ELR (cell line): ENCODE data around the gene OR2M4.
"Not testable (repeated sequence)": the region's sequence is repeated elsewhere in the genome, so short reads cannot be mapped to it uniquely, and the experiment has no call there.

Experiments used
- DNase-seq: peaks from one replicate; pipeline ENCODE4 v3.0.0-alpha.2; 2015; ENCODE audit warnings: low read depth

OR2M4 gene, protein sequence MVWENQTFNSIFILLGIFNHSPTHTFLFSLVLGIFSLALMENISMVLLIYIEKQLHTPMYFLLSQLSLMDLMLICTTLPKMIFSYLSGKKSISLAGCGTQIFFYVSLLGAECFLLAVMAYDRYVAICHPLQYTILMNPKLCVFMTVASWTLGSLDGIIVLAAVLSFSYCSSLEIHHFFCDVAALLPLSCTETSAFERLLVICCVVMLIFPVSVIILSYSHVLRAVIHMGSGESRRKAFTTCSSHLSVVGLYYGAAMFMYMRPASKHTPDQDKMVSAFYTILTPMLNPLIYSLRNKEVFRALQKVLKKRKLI

GRCh38 chr1:248231117-248231516 is at the start of gene OR2M4:
TSS of gene OR2M4 (plus strand) at chr1:248231417. CDS start at chr1:248238929, 7,512 bp downstream.
- no peak for DNase-seq

DNA sequence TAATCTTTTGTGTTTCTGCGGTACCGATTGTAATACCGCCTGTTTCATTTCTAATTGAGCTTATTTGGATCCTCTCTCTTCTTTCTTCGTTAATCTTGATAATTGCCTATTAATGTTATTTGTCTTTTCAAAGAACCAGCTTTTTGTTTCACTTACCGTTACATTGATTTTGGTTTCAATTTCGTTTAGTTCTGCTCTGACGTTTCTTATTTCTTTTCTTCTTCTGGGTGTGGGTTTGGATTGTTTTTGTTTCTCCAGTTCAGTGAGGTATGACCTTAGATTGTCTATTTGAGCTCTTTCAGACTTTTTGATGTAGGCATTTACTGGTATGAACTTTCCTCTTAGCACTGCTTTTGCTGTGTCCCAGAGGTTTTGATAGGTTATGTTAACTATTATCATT is 47.2 kb upstream of the OR2M4 start:
- DNase-seq, result no peak

GRCh38 chr1:248187363-248187762 is 43.9 kb upstream of the OR2M4 start:
- DNase-seq, result no peak

GRCh38 chr1:248189026-248189425 is 42.2 kb upstream of the OR2M4 start:
- no peak for DNase-seq

DNA sequence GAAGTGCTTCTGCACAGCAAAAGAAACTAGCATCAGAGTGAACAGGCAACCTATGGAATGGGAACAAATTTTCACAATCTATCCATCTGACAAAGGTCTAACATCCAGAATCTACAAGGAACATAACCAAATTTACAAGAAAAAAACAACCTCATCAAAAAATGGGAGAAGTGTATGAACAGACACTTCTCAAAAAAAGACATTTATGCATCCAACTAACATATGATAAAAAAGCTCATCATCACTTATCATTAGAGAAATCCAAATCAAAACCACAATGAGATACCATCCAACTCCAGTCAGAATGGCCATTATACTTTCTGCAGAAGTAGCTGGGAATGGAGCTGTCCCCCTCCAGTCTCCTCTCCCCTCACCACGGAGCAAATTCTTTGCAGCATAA is 37.1 kb upstream of the OR2M4 start:
- no peak for DNase-seq

- DNase-seq, result no peak
Observed at GRCh38 chr1:248196965-248197364, 34.3 kb upstream of the OR2M4 start, which contains the start of gene OR2M3. TSS of gene OR2M3 (plus strand) at chr1:248197265. CDS start at chr1:248203068, 5,803 bp downstream.

DNA sequence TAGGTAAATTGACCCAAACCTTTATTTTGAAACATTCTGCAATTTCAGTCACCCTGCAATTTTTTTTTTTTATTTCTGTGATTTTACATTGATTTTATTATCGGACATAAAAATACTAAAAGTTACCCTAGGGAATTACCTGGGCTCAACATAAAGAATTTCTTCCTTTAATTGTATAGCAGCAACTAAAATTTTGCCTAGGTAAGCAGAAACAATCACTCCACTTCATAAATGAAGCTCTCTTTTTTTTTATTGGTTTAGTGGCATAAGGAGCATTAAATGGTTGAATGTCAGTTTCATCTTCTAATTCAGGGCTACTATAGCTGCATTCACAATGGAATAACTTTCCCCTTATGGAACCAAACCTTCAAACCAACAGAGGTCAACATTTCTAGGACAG is 15.3 kb upstream of the OR2M4 start:
- no peak for DNase-seq

DNA sequence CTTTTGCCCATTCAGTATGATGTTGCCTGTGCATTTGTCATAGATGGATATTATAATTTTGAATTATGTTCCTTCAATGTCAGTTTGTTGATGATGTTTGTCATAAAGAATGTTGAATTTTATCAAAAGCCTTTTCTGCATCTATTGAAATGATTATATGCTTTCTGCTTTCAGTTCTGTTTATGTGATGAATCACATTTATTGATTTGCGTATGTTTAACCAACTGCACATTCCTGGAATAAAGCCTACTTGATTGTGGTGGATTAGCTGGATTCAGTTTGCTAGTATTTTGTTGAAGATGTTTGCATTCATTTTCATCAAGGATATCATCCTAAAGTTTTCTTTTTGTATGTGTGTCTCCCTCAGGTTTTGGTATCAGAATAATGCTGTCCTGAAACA is 5.7 kb upstream of the OR2M4 start:
- DNase-seq, result no peak

DNA sequence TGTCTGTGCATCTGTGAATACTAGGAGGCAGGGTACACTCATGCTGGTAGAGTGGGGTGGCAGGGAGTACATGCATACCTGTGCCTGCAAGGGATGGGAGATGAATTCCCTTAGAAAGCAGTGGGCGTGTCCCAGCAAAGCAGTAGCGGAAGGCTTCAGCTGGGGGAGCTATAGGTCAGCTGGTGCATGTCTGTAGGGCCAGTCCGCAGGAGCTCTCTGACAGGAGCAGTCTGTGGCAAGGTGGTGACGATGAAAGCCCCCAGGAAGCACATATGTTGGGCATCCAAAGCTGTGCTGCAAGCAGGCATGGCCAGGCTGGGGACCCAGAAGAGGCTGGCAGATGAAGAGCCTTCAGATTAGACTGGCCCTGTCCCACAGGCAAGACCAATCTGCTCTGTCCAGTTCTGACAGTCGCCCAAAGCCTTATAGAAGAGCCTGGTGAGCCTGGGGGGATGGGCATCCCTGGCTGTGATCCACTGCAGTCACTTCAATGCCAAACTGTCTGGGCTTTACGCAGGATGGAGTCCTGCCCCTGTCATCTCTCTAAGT is 1.8 kb upstream of the OR2M4 start:
- DNase-seq, result no peak

GRCh38 chr1:248239478-248239877 is 8.3 kb downstream of the OR2M4 start:
- DNase-seq, result no peak

DNA sequence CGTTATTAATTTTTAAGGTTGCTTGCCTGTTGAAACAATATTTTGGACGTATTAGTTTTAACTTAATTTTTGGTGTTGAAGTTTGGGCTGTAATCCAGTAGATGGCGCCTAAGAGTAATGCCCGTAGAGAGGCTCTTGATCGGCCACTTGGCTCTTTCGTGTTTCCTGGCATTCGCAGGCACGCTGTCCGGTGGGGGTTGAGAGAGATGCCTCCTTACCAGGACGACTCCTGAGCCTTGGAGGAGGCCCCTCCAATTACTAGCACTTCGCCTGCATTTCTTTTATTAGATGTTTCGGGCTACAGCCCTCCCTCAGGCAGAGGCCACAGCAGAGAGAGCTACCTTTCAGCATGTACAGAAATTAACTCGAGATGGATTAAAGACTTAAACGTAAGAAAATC is 12.0 kb downstream of the OR2M4 start:
- DNase-seq, result peak; percentile 46

DNA sequence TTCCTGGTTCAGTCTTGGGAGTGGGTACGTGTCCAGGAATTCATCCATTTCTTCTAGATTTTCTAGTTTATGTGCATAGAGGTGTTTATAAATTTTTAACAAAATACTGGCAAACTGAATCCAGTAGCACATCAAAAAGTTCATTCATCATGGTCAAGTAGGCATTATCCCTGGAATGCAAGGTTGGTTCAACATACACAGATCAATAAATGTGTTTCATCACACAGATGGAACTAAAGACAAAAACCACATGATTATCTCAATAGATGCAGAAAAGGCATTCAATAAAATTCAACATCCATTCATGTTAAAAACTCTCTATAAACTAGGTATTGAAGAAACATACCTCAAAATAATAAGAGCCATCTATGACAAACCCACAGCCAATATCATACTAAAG is 28.1 kb downstream of the OR2M4 start:
- not testable (repeated sequence) for DNase-seq

GRCh38 chr1:248268178-248268577 is 37.0 kb downstream of the OR2M4 start:
- no peak for DNase-seq

DNA sequence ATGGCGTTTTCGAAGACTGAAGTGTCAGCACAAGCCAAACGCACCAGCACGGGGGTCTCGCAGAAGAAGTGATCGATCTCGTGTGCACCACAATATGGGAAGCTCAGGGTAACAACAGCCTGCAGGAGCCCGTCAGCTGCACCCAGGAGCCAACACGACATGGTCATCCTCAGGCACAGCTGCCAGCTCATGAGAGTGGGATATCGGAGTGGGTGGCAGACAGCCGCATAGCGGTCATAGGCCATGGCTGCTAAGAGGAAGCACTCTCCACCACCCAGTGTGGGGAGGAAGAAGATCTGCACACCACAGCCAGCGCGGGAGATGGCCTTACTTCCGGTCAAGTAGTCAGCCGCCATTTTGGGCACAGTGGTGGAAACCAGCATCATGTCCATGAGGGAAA is 42.0 kb downstream of the OR2M4 start:
- not testable (repeated sequence) for DNase-seq

GRCh38 chr1:248277876-248278275 is 46.7 kb downstream of the OR2M4 start, which contains the start of gene OR2T33:
TSS of gene OR2T33 (minus strand) at chr1:248277976. CDS start at chr1:248273814, 4,162 bp downstream.
- no peak for DNase-seq

GRCh38 chr1:248288391-248288790 is 57.2 kb downstream of the OR2M4 start:
- no peak for DNase-seq
